Spinal cord (tissue), 10 donors: ENCODE results near the gene U2AF2. TPM values are rescaled to one million over a fixed set of nuclear protein-coding genes. Genes with fewer than 3 reads are reported as not detected.

Source experiments
- DNase-seq, 6 donors: peaks; one replicate each; pipeline versions ENCODE4 v3.0.0 to v3.0.0-alpha.2; 2013 to 2015; ENCODE audit warnings: low spot score in 6 of 6, low read depth in 4 of 6
- H3K27ac ChIP-seq: one replicate; pipeline ENCODE4 v1.5.1; 2013; ENCODE audit warnings: low read depth, low read length, control low read depth
- H3K27me3 ChIP-seq: one replicate; pipeline ENCODE4 v1.6.1; 2013; ENCODE audit warnings: low read length; ENCODE audit not compliant: control insufficient read depth, insufficient read depth
- H3K36me3 ChIP-seq: one replicate; pipeline ENCODE4 v1.6.1; 2013; ENCODE audit warnings: low read length; ENCODE audit not compliant: control insufficient read depth, insufficient read depth
- H3K4me1 ChIP-seq: one replicate; pipeline ENCODE4 v1.6.1; 2013; ENCODE audit warnings: low read length; ENCODE audit not compliant: control insufficient read depth, insufficient read depth
- H3K4me3 ChIP-seq: one replicate; pipeline ENCODE4 v1.5.1; 2013; ENCODE audit warnings: low read depth, low read length, control low read depth
- H3K9me3 ChIP-seq: one replicate; pipeline ENCODE4 v1.6.1; 2013; ENCODE audit warnings: low read length; ENCODE audit not compliant: control insufficient read depth, insufficient read depth
- WGBS: methylation state at CpG from one replicate; pipeline ENCODE4 v1.1.5; 2013; ENCODE audit warnings: missing lambda C conversion rate; ENCODE audit not compliant: insufficient coverage; 5-methylcytosine and 5-hydroxymethylcytosine counted together
- polyA plus RNA-seq, 2 donors: library from polyadenylated mRNA; unstranded; fragments of 120-200 nt; gene quantifications; one replicate each; pipeline ENCODE4 v1.2.1, GENCODE V29; 2013; ENCODE audit not compliant: insufficient read length in 2 of 2
- small RNA-seq: library from RNA; depleted of rRNA; stranded (forward); fragments of <200 nt; gene quantifications from one replicate; pipeline ENCODE3, GENCODE V24; 2014; ENCODE audit warnings: low replicate concordance
- total RNA-seq, 2 donors: library from RNA; depleted of rRNA in 1 of 2; stranded (reverse); fragments of 120-200 nt in 1 of 2; fragments of >200 nt in 1 of 2; gene quantifications; one replicate each; pipeline versions ENCODE4 v1.2.3 to v1.2.4, GENCODE V29; 2013 to 2014
- donor health status: healthy.

The U2AF2 gene
- total and polyA plus RNA-seq, 4 donors = 60.7 to 207 (median 161) TPM

DNA sequence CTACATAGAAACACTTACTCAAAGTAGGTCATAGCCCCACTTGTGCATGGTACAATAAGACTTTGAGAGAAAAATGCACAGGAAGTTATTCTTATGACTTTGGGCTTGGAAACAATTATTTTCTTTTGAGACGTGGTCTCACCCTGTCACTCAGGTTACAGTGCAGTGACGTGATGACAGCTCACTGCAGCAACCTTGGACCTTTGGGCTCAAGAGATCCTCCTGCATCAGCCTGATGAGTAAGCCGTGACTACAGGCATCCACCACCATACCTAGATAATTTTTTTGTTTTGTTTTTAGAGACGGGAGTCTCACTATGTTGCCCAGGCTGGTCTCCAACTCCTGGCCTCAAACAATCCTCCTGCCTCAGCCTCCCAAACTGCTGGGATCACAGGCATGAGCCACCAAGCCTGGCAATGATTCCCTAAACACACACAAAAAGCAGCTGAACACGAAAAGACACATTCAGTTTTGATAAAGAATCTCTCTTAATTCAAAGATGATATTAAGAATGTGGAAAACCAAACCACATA lies 65.4 kb downstream of the U2AF2 start:
- no peak for DNase-seq
- Histone ChIP-seq H3K27me3 (no peaks in the 10 kb centered on the region), H3K4me1 (no peaks in the 10 kb centered on the region), H3K36me3 (no peaks in the 10 kb centered on the region), H3K4me3 (no peak overlapping the region), H3K9me3 (no peaks in the 10 kb centered on the region), H3K27ac (no peak overlapping the region)
- 92% methylated on average over 2 of the region's 5 CpGs for WGBS

DNA sequence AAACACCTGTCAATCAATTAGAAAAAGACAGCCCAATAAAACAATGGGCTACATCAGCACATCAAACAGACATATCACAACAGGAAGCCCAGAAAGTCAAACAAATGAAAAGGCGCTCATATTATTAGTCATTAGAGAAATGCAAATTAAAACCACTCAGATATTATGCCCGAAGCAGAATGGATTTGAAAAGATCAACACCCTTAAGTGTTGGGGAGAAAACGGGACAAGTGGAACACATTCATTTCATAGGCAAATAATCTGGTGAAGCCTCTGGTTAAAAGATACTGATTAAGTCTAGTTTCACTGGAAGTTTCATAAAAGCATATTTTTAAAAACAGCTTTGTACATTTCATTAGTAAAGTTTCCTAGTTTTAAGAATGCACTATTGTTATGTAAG lies 66.0 kb downstream of the U2AF2 start:
- WGBS = no CpG with 5 or more reads among the region's 3 CpGs
- no peak overlapping the region for H3K4me3 ChIP-seq
- no peaks in the 10 kb centered on the region for H3K36me3 ChIP-seq
- H3K27ac ChIP-seq = no peak overlapping the region
- H3K4me1 ChIP-seq = no peaks in the 10 kb centered on the region
- no peak for DNase-seq
- no peaks in the 10 kb centered on the region for H3K27me3 ChIP-seq
- H3K9me3 ChIP-seq = no peaks in the 10 kb centered on the region

DNA sequence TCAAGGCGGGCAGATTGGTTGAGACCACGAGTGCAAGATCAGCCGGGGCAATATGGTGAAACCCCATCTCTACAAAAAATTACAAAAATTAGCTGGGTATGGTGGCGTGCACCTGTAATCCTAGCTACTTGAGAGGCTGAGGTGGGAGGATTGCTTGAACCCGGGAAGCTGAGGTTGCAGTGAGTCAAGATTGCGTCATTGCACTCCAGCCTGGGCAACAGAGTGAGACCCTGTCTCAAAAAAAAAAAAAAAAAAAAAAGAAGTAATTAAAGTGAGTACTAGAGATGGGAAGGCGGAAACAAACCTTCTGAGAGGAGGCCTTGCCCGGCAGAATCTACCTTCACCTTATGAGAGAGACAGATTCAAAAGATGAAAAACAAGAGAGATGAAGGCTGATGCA lies 68.7 kb downstream of the U2AF2 start:
- 80% methylated on average over 2 of the region's 8 CpGs for WGBS

More for the DNA sequence above, 68.7 kb downstream of the U2AF2 start:
- no peak for DNase-seq
- no peak overlapping the region for H3K27ac ChIP-seq
- no peaks in the 10 kb centered on the region for H3K36me3 ChIP-seq
- no peaks in the 10 kb centered on the region for H3K9me3 ChIP-seq
- H3K4me3 ChIP-seq = no peak overlapping the region
- H3K27me3 ChIP-seq = no peaks in the 10 kb centered on the region
- no peaks in the 10 kb centered on the region for H3K4me1 ChIP-seq

Small RNA genes lying within 50 kb of the gene (small RNA-seq; reads per million reads assigned to genes)
- gene AC010525.2 = not detected

Other genes with a start within 250 kb of the U2AF2 start
- gene UBE2S, start 247.2 kb upstream of the U2AF2 start, total RNA-seq = 10 to 100 TPM; 14.6 to 55.8 TPM
- gene UBE2S, start 247.2 kb upstream of the U2AF2 start, polyA plus RNA-seq = 100 to 1,000 TPM; 104 to 124 TPM
- 1 to 10 TPM; 4.0 to 5.2 TPM for gene SHISA7, start 211.7 kb upstream of the U2AF2 start, total RNA-seq
- 10 to 100 TPM; 29.1 to 35.6 TPM for gene SHISA7, start 211.7 kb upstream of the U2AF2 start, polyA plus RNA-seq
- 10 to 100 TPM; 30.3 to 59.3 TPM for gene ISOC2, start 193.4 kb upstream of the U2AF2 start, total RNA-seq
- gene ISOC2, start 193.4 kb upstream of the U2AF2 start, polyA plus RNA-seq = 10 to 100 TPM; 60.2 to 65.1 TPM
- not detected for gene C19orf85, start 190.3 kb upstream of the U2AF2 start, total RNA-seq
- not detected for gene C19orf85, start 190.3 kb upstream of the U2AF2 start, polyA plus RNA-seq
- gene ZNF628, start 178.4 kb upstream of the U2AF2 start, total RNA-seq = 1 to 10 TPM; 1.5 to 1.7 TPM
- gene ZNF628, start 178.4 kb upstream of the U2AF2 start, polyA plus RNA-seq = 1 to 10 TPM; 5.7 to 6.6 TPM
- 10 to 100 TPM; 16.2 to 45.6 TPM for gene NAT14, start 169.8 kb upstream of the U2AF2 start, total RNA-seq
- gene NAT14, start 169.8 kb upstream of the U2AF2 start, polyA plus RNA-seq = 10 to 100 TPM; 93.2 to 94.0 TPM
- 1 to 10 TPM; 3.5 to 6.0 TPM for gene SSC5D, start 166.6 kb upstream of the U2AF2 start, total RNA-seq
- gene SSC5D, start 166.6 kb upstream of the U2AF2 start, polyA plus RNA-seq = 1 to 10 TPM; 2.3 to 4.7 TPM
- gene SBK2, start 117.9 kb upstream of the U2AF2 start, total RNA-seq = under 1 TPM in 1 of 2 donors, not detected in 1; 0.44 TPM
- gene SBK2, start 117.9 kb upstream of the U2AF2 start, polyA plus RNA-seq = under 1 TPM in 1 of 2 donors, not detected in 1; 0.15 TPM
- under 1 TPM in 1 of 2 donors, not detected in 1; 0.11 TPM for gene SBK3, start 109.5 kb upstream of the U2AF2 start, total RNA-seq
- gene SBK3, start 109.5 kb upstream of the U2AF2 start, polyA plus RNA-seq = under 1 TPM in 1 of 2 donors, not detected in 1; 0.17 TPM
- 1 to 10 TPM; 2.1 to 9.9 TPM for gene ZNF579, start 74.2 kb upstream of the U2AF2 start, total RNA-seq
- gene ZNF579, start 74.2 kb upstream of the U2AF2 start, polyA plus RNA-seq = 10 to 100 TPM; 24.9 to 25.3 TPM
- gene FIZ1, start 55.5 kb upstream of the U2AF2 start, total RNA-seq = 1 to 10 TPM; 2.3 to 7.5 TPM
- 10 to 100 TPM; 23.4 to 26.5 TPM for gene FIZ1, start 55.5 kb upstream of the U2AF2 start, polyA plus RNA-seq
- gene ZNF524, start 54.7 kb upstream of the U2AF2 start, total RNA-seq = 1 to 10 TPM; 5.1 to 9.6 TPM
- 10 to 100 TPM; 11.2 to 13.6 TPM for gene ZNF524, start 54.7 kb upstream of the U2AF2 start, polyA plus RNA-seq
- gene ZNF865, start 49.4 kb upstream of the U2AF2 start, total RNA-seq = 1 to 10 TPM; 1.4 to 2.1 TPM
- gene ZNF865, start 49.4 kb upstream of the U2AF2 start, polyA plus RNA-seq = 10 to 100 TPM; 14.8 to 15.4 TPM
- gene ZNF784, start 30.5 kb upstream of the U2AF2 start, total RNA-seq = 1 to 10 TPM; 2.9 to 6.3 TPM
- gene ZNF784, start 30.5 kb upstream of the U2AF2 start, polyA plus RNA-seq = 10 to 100 TPM in 1 of 2 donors, 1 to 10 TPM in 1; 9.9 to 12.8 TPM
- 10 to 100 TPM in 1 of 2 donors, 1 to 10 TPM in 1; 3.5 to 15.6 TPM for gene ZNF580, start 14.0 kb upstream of the U2AF2 start, total RNA-seq
- gene ZNF580, start 14.0 kb upstream of the U2AF2 start, polyA plus RNA-seq = 10 to 100 TPM; 61.7 to 71.7 TPM
- gene ZNF581, start 11.4 kb upstream of the U2AF2 start, total RNA-seq = 10 to 100 TPM in 1 of 2 donors, 1 to 10 TPM in 1; 6.6 to 10.5 TPM
- gene ZNF581, start 11.4 kb upstream of the U2AF2 start, polyA plus RNA-seq = 10 to 100 TPM; 19.0 to 20.5 TPM
- 10 to 100 TPM; 13.4 to 14.1 TPM for gene CCDC106, start 6.8 kb upstream of the U2AF2 start, total RNA-seq
- 10 to 100 TPM; 56.9 to 57.6 TPM for gene CCDC106, start 6.8 kb upstream of the U2AF2 start, polyA plus RNA-seq
- 10 to 100 TPM; 31.3 to 33.4 TPM for gene EPN1, start 20.2 kb downstream of the U2AF2 start, total RNA-seq
- 100 to 1,000 TPM; 188 to 192 TPM for gene EPN1, start 20.2 kb downstream of the U2AF2 start, polyA plus RNA-seq
- gene NLRP9, start 83.4 kb downstream of the U2AF2 start, total RNA-seq = not detected
- under 1 TPM in 1 of 2 donors, not detected in 1; 0.08 TPM for gene NLRP9, start 83.4 kb downstream of the U2AF2 start, polyA plus RNA-seq
- not detected for gene RFPL4A, start 104.1 kb downstream of the U2AF2 start, total RNA-seq
- not detected for gene RFPL4A, start 104.1 kb downstream of the U2AF2 start, polyA plus RNA-seq
- gene RFPL4AL1, start 114.1 kb downstream of the U2AF2 start, total RNA-seq = not detected
- gene RFPL4AL1, start 114.1 kb downstream of the U2AF2 start, polyA plus RNA-seq = not detected
- not detected for gene NLRP11, start 177.0 kb downstream of the U2AF2 start, total RNA-seq
- gene NLRP11, start 177.0 kb downstream of the U2AF2 start, polyA plus RNA-seq = under 1 TPM in 1 of 2 donors, not detected in 1; 0.15 TPM
- gene NLRP4, start 181.5 kb downstream of the U2AF2 start, total RNA-seq = not detected
- gene NLRP4, start 181.5 kb downstream of the U2AF2 start, polyA plus RNA-seq = not detected